Endothelial cell (in vitro differentiated cells): ENCODE results near the gene PDE4D. TPM values are rescaled to one million over a fixed set of nuclear protein-coding genes. Genes with fewer than 3 reads are reported as not detected.

Experiments used
- DNase-seq: peaks from one replicate; pipeline ENCODE4 v3.0.0; 2021; ENCODE audit warnings: low spot score
- H3K27ac Mint-ChIP-seq: one replicate; pipeline ENCODE4 v1.8.0; 2021; ENCODE audit warnings: mixed read lengths, inconsistent platforms; ENCODE audit not compliant: unreplicated experiment
- H3K27me3 Mint-ChIP-seq: one replicate; pipeline ENCODE4 v1.8.0; 2021; ENCODE audit warnings: mild to moderate bottlenecking, moderate library complexity, mixed read lengths, inconsistent platforms; ENCODE audit not compliant: unreplicated experiment
- H3K36me3 Mint-ChIP-seq: one replicate; pipeline ENCODE4 v1.8.0; 2021; ENCODE audit warnings: mild to moderate bottlenecking, low read depth, mixed read lengths, inconsistent platforms; ENCODE audit not compliant: unreplicated experiment
- H3K4me1 Mint-ChIP-seq: one replicate; pipeline ENCODE4 v1.8.0; 2021; ENCODE audit warnings: mild to moderate bottlenecking, mixed read lengths, inconsistent platforms; ENCODE audit not compliant: unreplicated experiment
- H3K4me3 Mint-ChIP-seq: one replicate; pipeline ENCODE4 v1.8.0; 2021; ENCODE audit warnings: mild to moderate bottlenecking, mixed read lengths, inconsistent platforms; ENCODE audit not compliant: unreplicated experiment
- H3K9me3 Mint-ChIP-seq: one replicate; pipeline ENCODE4 v1.8.0; 2021; ENCODE audit warnings: mixed read lengths, inconsistent platforms; ENCODE audit not compliant: unreplicated experiment
- total RNA-seq: library from RNA; stranded (reverse); fragmentation: NEBNext Ultra II Directional; extraction: Animal tissue kit (Norgen Biotek cat#: 25700); gene quantifications from one replicate; pipeline ENCODE4 v1.2.1, GENCODE V29; 2021; ENCODE audit not compliant: unreplicated experiment
- TF ChIP-seq, protein P1 (sequence below): fragments of 200-600 bp; sonication (generic); IDR thresholded peaks from one replicate; pipeline ENCODE4 v1.5.0; 2021; ENCODE audit warnings: antibody characterized with exemption; ENCODE audit not compliant: unreplicated experiment

The PDE4D gene
- total RNA-seq, 1 donor from 2014 or later = 9.4 TPM

DNA sequence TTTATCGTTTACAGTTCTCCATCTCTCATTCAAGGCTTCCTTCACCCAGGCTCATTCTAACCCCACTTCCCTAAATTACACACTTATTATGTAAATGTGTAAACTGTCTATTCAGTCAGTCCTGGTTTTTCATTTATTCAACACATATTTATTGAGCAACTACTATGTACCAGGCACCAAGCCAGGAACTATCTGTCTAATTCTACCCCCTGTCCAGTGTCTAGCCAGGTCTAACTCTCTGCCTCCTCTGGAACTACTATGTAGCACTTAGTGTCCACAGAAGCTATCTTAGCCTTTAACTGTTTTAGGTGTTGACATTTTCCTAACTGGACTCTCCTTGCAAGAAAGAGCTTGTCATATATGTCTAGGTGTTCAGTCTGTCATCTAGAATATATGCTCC is 56.5 kb downstream of the PDE4D start:
- H3K4me1 Mint-ChIP-seq = peaks cover 13% of the 10 kb centered on the region
- no peak for DNase-seq
- H3K9me3 Mint-ChIP-seq = no peaks in the 10 kb centered on the region
- H3K4me3 Mint-ChIP-seq = no peak overlapping the region
- no peak overlapping the region for H3K27ac Mint-ChIP-seq
- TF ChIP-seq, protein P1, sequence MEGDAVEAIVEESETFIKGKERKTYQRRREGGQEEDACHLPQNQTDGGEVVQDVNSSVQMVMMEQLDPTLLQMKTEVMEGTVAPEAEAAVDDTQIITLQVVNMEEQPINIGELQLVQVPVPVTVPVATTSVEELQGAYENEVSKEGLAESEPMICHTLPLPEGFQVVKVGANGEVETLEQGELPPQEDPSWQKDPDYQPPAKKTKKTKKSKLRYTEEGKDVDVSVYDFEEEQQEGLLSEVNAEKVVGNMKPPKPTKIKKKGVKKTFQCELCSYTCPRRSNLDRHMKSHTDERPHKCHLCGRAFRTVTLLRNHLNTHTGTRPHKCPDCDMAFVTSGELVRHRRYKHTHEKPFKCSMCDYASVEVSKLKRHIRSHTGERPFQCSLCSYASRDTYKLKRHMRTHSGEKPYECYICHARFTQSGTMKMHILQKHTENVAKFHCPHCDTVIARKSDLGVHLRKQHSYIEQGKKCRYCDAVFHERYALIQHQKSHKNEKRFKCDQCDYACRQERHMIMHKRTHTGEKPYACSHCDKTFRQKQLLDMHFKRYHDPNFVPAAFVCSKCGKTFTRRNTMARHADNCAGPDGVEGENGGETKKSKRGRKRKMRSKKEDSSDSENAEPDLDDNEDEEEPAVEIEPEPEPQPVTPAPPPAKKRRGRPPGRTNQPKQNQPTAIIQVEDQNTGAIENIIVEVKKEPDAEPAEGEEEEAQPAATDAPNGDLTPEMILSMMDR = no peak
- no peaks in the 10 kb centered on the region for H3K36me3 Mint-ChIP-seq
- peaks cover 4% of the 10 kb centered on the region for H3K27me3 Mint-ChIP-seq

DNA sequence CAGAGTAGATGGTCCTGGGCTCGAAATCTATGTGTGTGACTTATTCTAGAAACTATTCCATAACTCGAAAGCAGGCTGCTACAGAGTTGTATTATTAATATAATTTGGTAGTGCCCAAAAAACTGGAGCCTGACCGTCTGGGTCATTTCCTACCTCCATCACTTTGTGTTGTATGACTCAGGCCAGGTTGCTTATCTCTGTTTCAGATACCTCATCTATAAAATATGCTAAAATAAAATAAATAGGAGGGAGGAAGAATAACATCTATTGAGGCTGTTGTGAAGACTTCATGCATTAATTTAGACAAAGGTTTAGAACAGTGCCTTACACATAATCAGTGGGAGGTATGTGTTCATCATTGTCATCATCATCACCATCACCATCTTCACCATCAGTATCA is 57.7 kb downstream of the PDE4D start:
- H3K4me3 Mint-ChIP-seq = no peak overlapping the region
- H3K36me3 Mint-ChIP-seq = no peaks in the 10 kb centered on the region
- H3K27ac Mint-ChIP-seq = no peak overlapping the region
- no peaks in the 10 kb centered on the region for H3K9me3 Mint-ChIP-seq
- H3K27me3 Mint-ChIP-seq = peaks cover 2% of the 10 kb centered on the region
- H3K4me1 Mint-ChIP-seq = peaks cover 13% of the 10 kb centered on the region
- TF ChIP-seq, protein P1 = no peak
- DNase-seq = no peak

DNA sequence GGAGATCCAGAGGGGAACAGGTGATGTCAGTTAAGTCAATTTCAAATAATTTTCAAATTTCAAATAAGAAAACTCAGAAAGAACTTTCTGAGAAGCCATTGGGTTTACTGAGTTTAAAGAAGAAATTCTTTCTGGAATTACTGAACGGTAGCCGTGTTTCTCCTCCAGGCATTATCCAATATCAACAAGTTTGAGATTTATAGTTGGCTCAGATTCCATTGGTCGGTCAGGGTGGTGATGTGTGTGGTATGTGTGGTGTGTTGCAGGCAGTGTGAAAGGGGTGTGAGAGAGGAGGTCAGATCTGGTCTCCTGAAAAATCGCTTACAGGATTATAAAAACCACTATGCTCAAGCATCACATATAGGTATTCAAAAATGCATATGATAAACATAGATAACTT is 60.1 kb downstream of the PDE4D start:
- Mint-ChIP-seq H3K4me3 (no peak overlapping the region), H3K27me3 (no peaks in the 10 kb centered on the region), H3K9me3 (no peaks in the 10 kb centered on the region), H3K36me3 (no peaks in the 10 kb centered on the region), H3K4me1 (peaks cover 15% of the 10 kb centered on the region), H3K27ac (no peak overlapping the region)
- TF ChIP-seq, protein P1 = no peak
- no peak for DNase-seq

DNA sequence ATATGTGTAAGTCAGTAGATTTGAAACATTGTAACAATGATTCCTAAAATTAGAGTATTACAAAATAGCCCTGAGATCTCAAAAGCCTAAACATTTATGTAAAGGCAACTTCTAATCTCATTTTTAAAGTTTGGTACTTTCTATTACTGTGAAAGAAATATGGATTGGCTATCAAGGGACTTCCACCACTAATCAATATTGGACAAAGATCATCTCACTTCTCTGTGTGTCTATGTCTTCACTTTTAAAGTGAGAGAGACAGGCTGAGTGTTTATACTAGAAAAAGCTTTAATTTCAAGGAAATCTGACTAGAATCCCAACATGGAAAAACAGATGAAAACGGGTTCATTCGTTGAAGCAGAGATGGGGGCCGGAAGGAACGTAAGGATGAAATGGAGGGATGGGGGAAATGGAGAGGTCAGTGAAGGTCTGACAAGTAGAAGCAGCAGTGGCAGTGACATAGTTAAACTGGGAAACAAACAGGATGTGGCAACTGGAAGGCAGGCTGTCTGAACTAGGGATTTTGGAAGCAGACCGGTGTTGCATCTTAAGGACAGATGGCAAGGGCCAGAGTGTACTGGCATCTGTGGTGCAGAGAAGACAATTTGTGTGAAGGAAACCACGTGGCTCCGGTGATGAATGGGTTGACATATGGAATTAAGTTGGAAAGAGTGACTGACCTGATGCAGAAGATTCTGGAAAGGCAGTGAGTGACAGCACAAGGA is 60.8 kb downstream of the PDE4D start:
- Mint-ChIP-seq H3K36me3 (no peaks in the 10 kb centered on the region), H3K9me3 (no peaks in the 10 kb centered on the region), H3K4me1 (peaks cover 16% of the 10 kb centered on the region), H3K27me3 (no peaks in the 10 kb centered on the region), H3K27ac (no peak overlapping the region), H3K4me3 (no peak overlapping the region)
- TF ChIP-seq, protein P1 = no peak
- no peak for DNase-seq

DNA sequence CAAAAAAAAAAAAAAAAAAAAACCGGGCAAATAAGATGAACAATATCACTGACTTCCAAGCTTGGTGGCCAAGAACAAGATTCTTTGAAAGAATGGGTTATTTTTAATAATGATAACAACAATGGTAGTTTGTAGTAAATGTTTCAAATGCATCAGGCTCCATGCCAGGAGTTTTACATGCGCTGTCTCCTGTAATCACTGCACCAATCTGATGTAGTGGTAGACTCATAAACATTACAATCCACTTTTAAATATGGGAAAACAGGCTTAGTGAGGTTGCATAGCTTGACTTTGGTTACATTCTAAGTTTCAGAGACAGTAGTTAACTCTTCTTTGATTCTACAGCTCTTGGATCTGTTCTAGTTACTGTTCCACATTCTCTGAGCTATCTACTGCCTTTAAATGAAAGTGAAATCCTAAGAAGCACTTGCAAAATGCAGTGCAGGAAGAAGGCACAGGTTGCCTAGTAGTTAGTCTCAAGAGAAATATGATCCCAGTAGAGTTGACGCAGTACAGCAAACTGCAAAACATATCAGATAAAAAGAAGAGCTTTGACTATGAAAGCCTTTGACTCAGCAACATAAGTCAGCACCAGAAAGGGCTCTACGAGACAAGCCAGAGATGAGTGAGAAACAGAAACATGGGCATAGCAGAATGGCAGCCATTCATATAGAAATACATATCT is 62.1 kb downstream of the PDE4D start:
- no peak overlapping the region for H3K27ac Mint-ChIP-seq
- H3K27me3 Mint-ChIP-seq = no peaks in the 10 kb centered on the region
- TF ChIP-seq, protein P1 = no peak
- H3K4me3 Mint-ChIP-seq = no peak overlapping the region
- no peaks in the 10 kb centered on the region for H3K9me3 Mint-ChIP-seq
- peaks cover 16% of the 10 kb centered on the region for H3K4me1 Mint-ChIP-seq
- H3K36me3 Mint-ChIP-seq = no peaks in the 10 kb centered on the region
- DNase-seq = no peak
